Activated CD4-positive, alpha-beta T cell treated with anti-CD3 and anti-CD28 coated beads for 48 hours (primary cell): Measurements from ENCODE around the gene HOXC6.

Source experiments
- DNase-seq: peaks from one replicate; pipeline ENCODE4 v3.0.0-alpha.2; 2020

The HOXC6 gene

GRCh38 chr12:53990311-53991076 lies 37.7 kb upstream of the HOXC6 start:
- no peak for DNase-seq

- DNase-seq: no peak
These were observed 37.2 kb upstream of the HOXC6 start for GRCh38 chr12:53991077-53991460.

DNA sequence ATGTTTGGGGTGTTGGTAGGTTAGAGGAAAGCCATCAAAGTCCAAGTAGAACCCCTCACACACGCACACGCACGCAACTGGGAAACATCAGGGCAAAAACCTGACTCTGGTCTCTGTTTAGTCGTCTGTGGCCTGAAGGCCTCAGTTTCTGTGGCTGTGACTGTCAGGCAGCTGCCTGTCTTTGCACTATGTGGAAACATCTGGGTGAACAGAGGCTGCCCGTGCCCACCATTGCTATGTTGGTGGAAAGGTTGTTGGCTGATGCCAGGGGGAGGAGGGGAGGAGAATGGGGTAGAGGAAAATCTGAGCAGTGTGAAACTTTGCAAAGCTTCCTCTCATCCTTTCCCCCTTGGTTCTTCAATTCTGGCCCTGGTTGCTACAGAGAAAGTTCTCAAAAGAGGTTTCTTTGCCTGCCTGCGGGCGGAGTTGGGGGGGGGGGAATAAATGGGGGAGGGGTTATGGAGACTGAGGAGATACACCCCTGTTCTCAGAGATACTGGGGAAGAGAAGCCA lies 35.8 kb upstream of the HOXC6 start:
- no peak for DNase-seq

GRCh38 chr12:53993162-53994008 lies 34.9 kb upstream of the HOXC6 start:
- no peak for DNase-seq

GRCh38 chr12:53994009-53994263 lies 34.3 kb upstream of the HOXC6 start:
- DNase-seq: no peak

DNA sequence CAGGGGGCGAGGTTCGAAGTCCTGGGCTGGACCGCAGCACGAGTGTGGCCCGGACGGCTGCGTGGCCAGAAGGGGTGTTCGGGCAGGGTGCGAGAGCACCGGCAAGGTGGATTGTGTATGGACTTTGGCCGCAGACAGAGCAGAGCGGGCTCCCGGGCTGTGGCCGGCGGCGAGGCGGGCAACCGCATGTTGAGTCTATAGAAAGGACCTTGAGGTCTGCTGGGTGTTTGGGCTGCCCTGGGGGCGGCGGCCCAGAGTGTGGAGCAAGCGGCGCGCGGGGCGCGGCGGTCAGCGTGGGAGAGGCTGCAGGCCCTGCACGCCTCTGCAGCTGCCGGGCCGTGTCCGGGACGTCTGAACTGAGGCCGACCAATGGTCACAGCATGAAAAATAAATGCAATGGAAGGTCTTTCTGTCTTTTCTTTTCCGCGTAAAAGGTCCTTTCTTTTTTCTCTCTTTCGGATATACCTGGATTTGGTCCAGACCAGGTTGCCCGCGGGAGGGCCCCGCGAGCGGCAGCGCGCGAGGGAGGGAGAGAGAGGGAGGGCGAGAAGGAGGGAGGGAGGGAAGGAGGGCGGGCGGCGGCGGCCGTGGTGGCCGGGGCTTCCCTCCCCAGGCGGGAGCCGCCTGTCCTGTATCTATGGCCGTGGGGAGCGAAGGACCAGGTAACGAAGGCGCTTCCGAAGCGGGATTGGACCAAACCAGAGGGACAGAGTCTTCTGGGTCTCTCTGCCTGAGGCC lies 33.8 kb upstream of the HOXC6 start:
- no peak for DNase-seq

DNA sequence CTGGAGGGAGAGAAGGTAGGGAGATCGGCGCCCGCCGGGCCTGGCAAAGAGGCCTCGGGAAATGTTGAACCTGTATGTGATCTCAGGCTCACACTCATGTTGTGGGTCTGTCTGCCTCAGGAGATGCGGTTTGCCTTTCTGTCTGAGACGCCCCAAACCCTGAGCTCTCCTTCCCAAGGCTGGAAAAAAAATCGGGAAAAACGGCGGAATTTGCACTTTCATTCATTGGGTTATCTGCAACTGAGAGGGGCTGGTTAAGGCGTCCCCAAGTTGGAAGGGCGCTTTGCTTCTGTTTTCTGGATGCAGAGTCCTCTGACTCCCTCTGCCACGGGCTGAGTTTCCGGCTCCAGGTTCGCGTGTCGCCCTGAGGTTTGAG lies 33.2 kb upstream of the HOXC6 start:
- peak; percentile 34 for DNase-seq

DNA sequence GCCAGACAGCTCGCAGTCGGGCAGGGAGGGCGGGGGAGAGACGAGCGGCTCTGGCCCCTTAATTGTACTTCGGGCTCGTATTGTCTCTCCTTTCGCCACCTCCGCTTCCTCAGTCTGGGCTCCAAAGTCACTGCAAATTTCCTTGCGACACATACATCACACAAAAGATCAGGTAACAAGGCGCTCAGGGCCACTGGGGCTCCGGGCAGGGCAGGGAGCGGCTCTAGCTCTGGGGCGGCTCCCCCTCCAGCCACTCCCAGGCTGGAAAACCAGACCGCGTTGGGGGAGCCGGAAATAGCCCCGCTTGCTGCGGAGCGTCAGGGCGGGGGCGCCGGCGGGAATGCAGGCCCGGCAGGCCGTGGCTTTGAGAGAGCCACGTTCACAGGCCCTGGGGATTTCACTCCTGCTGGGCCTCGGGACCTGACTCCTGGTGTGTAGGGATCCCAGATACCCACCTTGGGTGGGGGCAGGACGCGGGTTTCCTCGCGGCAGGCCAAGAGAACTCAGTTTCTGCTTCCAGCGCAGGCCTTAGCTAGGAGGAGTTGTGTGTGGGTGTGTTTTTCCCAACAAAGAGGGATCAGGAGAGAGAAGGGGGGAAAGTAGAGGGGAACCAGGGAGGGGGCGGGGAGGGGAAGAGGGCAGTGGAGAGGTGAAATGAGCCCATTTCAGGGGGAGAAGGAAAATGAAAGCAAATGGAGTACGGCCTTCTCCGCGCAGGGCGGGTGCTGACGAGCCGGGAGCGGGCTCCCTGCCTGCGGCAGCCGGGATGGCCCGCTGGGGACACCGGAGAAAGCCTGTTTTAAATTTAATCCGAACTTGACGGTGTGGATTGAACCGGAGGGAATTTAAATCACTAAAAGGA lies 32.6 kb upstream of the HOXC6 start:
- DNase-seq: peak; percentile 32

GRCh38 chr12:53996240-53997203 lies 31.7 kb upstream of the HOXC6 start:
- DNase-seq: no peak

- DNase-seq: no peak
These were observed 30.8 kb upstream of the HOXC6 start for GRCh38 chr12:53997204-53998109.

GRCh38 chr12:53998110-53998899 lies 29.9 kb upstream of the HOXC6 start:
- no peak for DNase-seq

DNA sequence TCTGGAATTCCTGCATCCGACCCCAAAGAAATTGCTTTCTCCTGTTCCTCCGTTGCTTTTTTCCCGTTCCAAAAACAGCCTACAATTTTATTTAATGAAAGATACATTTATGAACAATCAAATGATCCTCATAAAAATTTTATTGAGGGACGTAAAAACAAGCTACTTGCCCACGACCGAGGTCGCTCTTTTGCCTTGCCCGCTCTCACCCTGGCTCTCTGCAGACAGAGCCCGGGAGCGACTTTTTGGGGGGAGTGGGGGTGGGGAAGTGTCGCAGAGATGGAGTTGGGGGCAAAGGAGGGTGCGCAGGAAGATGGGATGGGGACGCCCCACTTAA lies 29.4 kb upstream of the HOXC6 start:
- DNase-seq: no peak

GRCh38 chr12:53999559-54000115 lies 28.6 kb upstream of the HOXC6 start:
- DNase-seq: peak; percentile 63

- DNase-seq: no peak
These were observed 27.8 kb upstream of the HOXC6 start, which contains the start of gene HOXC9 for GRCh38 chr12:54000116-54001114. Gene HOXC9, plus strand, starts transcription at chr12:54000161. Its CDS starts 28 bp downstream, at chr12:54000189.

DNA sequence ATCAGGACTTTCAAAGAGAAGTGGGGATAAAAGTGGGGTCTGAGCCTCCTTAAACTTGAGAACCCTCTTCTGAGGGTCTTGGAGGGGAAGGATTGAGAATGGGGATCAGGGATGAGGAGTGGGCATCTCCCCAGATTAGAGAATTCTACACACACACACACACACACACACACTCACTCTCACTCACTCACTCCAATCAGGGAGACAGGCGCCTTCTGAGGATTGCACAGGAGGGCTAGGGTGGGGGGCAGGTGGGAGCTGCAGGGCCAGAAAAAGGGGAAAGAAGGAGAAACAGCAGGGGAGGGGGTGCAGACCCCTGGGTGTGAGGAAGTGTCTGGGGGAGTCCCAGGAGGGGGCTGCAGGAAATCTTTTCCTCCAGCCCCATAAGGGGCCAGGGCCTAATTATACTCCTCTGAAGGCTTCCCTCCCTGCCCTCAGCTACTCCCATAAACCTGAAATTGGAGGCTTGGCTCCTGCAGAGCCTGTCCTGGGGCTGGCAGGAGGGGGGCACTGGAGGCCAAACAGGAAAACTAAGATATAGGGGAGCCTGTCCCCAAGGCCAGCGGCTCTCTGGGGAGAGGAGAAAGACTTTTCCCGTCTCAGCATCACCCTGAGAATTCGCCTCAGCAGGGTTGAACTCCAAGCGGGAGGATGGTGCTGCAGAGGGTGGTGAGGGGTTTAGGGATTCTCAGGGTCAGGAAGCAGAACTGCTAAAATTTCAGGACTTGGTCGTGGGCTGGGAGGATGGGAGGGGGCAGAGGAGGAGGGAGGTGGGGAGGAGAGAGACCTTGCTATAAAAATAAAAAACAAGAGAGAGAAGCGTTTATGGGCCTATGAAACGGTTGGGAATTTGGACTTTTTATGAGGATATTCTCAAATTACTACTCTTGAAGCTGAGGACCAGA lies 26.7 kb upstream of the HOXC6 start:
- no peak for DNase-seq

- DNase-seq: no peak
These were observed 25.8 kb upstream of the HOXC6 start for GRCh38 chr12:54002278-54002914.
